ENCODE results near the gene PTGR1.

GRCh38 chr9:111621895-111622480 lies 22.5 kb upstream of the PTGR1 start:
- peak in 1 of 3 donors; percentile 18 for TF ChIP-seq CTCF (IDR thresholded peaks at IDR 0.05)
- no peak for TF ChIP-seq POLR2A (IDR thresholded peaks at IDR 0.05)

All from lower leg skin (tissue), 3 donors.